Fibroblast of lung (primary cell): ENCODE data around the gene CNTNAP5.

Experiments used
- CTCF ChIP-seq, 2 donors: IDR thresholded peaks in 1 of 2; conservative IDR thresholded peaks in 1 of 2; 1 replicate in 1 of 2; 2 replicates in 1 of 2; pipeline ENCODE4 v1.5.1; 2011 to 2012; ENCODE audit warnings: low read length in 2 of 2, control low read depth in 1 of 2, inconsistent platforms in 1 of 2, low read depth in 1 of 2, mild to moderate bottlenecking in 1 of 2
- EZH2 ChIP-seq: IDR thresholded peaks from 2 replicates; pipeline ENCODE4 v1.5.1; 2012; ENCODE audit warnings: low read length, control low read depth, mild to moderate bottlenecking; ENCODE audit errors: missing control alignments

GRCh38 chr2:124122340-124122739 lies 97.3 kb downstream of the CNTNAP5 start:
- TF ChIP-seq EZH2: no peak
- no peak for TF ChIP-seq CTCF (conservative IDR thresholded peaks at IDR 0.05 in 1 of 2, IDR thresholded peaks at IDR 0.05 in 1 of 2; ENCODE audit: low read depth in 1 of 2, low read length in 2 of 2)
